SK-N-MC (cell line): ENCODE measurements around the gene EEIG1.

ENCODE experiments used
- EZH2 ChIP-seq: fragments of 200-600 bp; sonication (generic); IDR thresholded peaks from one replicate; pipeline ENCODE4 v1.6.1; 2017; ENCODE audit warnings: antibody characterized with exemption
- FOXP2 ChIP-seq: optimal IDR thresholded peaks from 2 replicates; pipeline ENCODE3; 2011; ENCODE audit warnings: mild to moderate bottlenecking, moderate library complexity; ENCODE audit not compliant: insufficient read depth; ENCODE audit errors: extremely low read length, control extremely low read depth
- POLR2AphosphoS5 ChIP-seq: IDR thresholded peaks from 2 replicates; pipeline ENCODE4 v1.6.1; 2012; ENCODE audit warnings: mild to moderate bottlenecking, low read depth, low read length, borderline replicate concordance

DNA sequence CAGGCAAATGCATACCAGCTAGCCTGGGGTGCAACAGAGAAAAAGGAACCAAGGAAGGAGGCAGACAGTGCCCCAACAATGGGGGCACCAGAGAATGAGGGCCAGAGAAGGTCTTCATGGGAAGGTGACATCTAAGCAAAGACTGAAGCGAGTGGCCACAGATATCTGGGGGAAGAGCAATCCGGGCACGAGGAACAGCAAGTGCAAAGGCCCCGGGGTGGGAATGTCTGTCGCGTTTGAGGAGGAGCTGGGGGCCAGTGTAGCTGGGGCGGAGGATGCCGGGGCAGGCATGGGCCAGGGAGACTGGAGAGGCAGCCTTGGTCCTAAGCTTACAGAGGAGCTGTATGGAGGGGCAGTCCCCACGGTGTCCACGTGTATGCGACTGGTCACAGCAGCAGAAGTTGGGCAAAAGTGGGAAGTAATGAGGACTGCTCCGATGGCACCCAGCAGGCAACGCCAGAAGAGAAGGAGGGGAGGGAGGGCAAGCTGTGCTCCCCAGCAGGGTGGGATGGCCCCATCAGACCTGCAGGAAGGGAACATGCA is 19.1 kb downstream of the EEIG1 start:
- TF ChIP-seq POLR2AphosphoS5 (no peak), EZH2 (no peak), FOXP2 (no peak)
